SK-N-SH (cell line): ENCODE results near the gene LINC00305. TPM values are rescaled to one million over a fixed set of nuclear protein-coding genes. Genes with fewer than 3 reads are reported as not detected.

Experiments used
- CTCF ChIA-PET: fragments of 300-600, 350-600 bp; formaldehyde crosslinking; extraction: SDS; loops from one replicate; lab custom pipeline; 2021; lab: Yijun Ruan, JAX
- POLR2A ChIA-PET: fragments of 350-600 bp; sonication (Branson Sonifier 250); formaldehyde crosslinking; extraction: SDS; loops from one replicate; lab custom pipeline; 2020; ENCODE audit warnings: antibody characterized with exemption, inconsistent platforms; lab: Yijun Ruan, JAX
- DNase-seq: peaks from one replicate; pipeline ENCODE4 v3.0.0; 2012
- H2AFZ ChIP-seq: fragments of 200-600 bp; sonication (generic); 2 replicates; pipeline ENCODE4 v1.8.1; 2016; ENCODE audit warnings: antibody characterized with exemption, mild to moderate bottlenecking, low read depth
- H3F3A ChIP-seq: fragments of 200-600 bp; sonication (generic); replicated peaks from 2 replicates; pipeline ENCODE3; 2016; ENCODE audit warnings: antibody characterized with exemption, mild to moderate bottlenecking; ENCODE audit not compliant: insufficient read depth
- H3K27ac ChIP-seq, 2 experiments: fragments of 200-500 bp in 1 of 2; fragments of 200-600 bp in 1 of 2; sonication (Bioruptor generic) in 1 of 2; sonication (generic), shearing (Covaris generic) in 1 of 2; 2 replicates each; pipeline versions ENCODE4 v1.5.1 to v1.6.1; 2014 to 2016; ENCODE audit warnings: low read depth in 2 of 2, inconsistent platforms in 1 of 2, low read length in 1 of 2, mild to moderate bottlenecking in 1 of 2, mixed read lengths in 1 of 2
- H3K27me3 ChIP-seq: fragments of 200-600 bp; sonication (generic), shearing (Covaris generic); 2 replicates; pipeline ENCODE4 v1.6.1; 2016; ENCODE audit warnings: mixed run types; ENCODE audit not compliant: insufficient read depth
- H3K36me3 ChIP-seq, 2 experiments: fragments of 200-500 bp in 1 of 2; fragments of 200-600 bp in 1 of 2; sonication (Bioruptor generic) in 1 of 2; sonication (generic) in 1 of 2; replicated peaks in 1 of 2; 2 replicates each; pipeline versions ENCODE3 to v1.5.1; 2014 to 2016; ENCODE audit warnings: low read length in 1 of 2, mild to moderate bottlenecking in 1 of 2; ENCODE audit not compliant: insufficient read depth in 2 of 2, control insufficient read depth in 1 of 2
- H3K4me1 ChIP-seq, 2 experiments: fragments of 200-500 bp in 1 of 2; fragments of 200-600 bp in 1 of 2; sonication (Bioruptor generic) in 1 of 2; sonication (generic), shearing (Covaris generic) in 1 of 2; 2 replicates each; pipeline versions ENCODE4 v1.5.1 to v1.6.1; 2014 to 2016; ENCODE audit warnings: low read depth in 1 of 2, low read length in 1 of 2, mixed run types in 1 of 2; ENCODE audit not compliant: insufficient read depth in 2 of 2, control insufficient read depth in 1 of 2
- H3K4me2 ChIP-seq: fragments of 200-600 bp; sonication (generic), shearing (Covaris generic); 2 replicates; pipeline ENCODE4 v1.6.1; 2017; ENCODE audit warnings: mixed run types
- H3K4me3 ChIP-seq, 2 experiments: fragments of 200-500 bp in 1 of 2; fragments of 200-600 bp in 1 of 2; sonication (Bioruptor generic) in 1 of 2; sonication (generic), shearing (Covaris generic) in 1 of 2; 2 replicates each; pipeline versions ENCODE4 v1.5.1 to v1.8.1; 2014 to 2016; ENCODE audit warnings: low read depth in 2 of 2, inconsistent platforms in 1 of 2, low read length in 1 of 2, mild to moderate bottlenecking in 1 of 2, mixed read lengths in 1 of 2, moderate library complexity in 1 of 2
- H3K79me2 ChIP-seq: fragments of 200-600 bp; sonication (generic); 2 replicates; pipeline ENCODE4 v1.8.1; 2017; ENCODE audit warnings: mild to moderate bottlenecking; ENCODE audit not compliant: insufficient read depth
- H3K9ac ChIP-seq: fragments of 200-600 bp; sonication (generic); 2 replicates; pipeline ENCODE4 v1.6.1; 2017; ENCODE audit warnings: mixed run types
- H3K9me2 ChIP-seq: fragments of 200-600 bp; sonication (generic); 2 replicates; pipeline ENCODE4 v1.6.1; 2017; ENCODE audit warnings: mixed run types
- H3K9me3 ChIP-seq: fragments of 200-600 bp; sonication (generic); 2 replicates; pipeline ENCODE4 v1.6.1; 2017; ENCODE audit warnings: mixed run types, mild to moderate bottlenecking, moderate library complexity
- H4K20me1 ChIP-seq: fragments of 200-600 bp; sonication (generic); 2 replicates; pipeline ENCODE4 v1.6.1; 2017; ENCODE audit warnings: mild to moderate bottlenecking, mixed run types; ENCODE audit not compliant: insufficient read depth
- EP300 ChIP-seq, 2 experiments: IDR thresholded peaks; 2 replicates each; pipeline versions ENCODE4 v1.4.0 to v1.6.1; 2012; ENCODE audit warnings: borderline replicate concordance in 1 of 2, low read depth in 1 of 2, low read length in 1 of 2
- FOXJ3 ChIP-seq: sonication (generic); formaldehyde crosslinking; IDR thresholded peaks from 2 replicates; pipeline ENCODE4 v1.5.1; 2020; ENCODE audit warnings: mild to moderate bottlenecking, missing genetic modification reagents
- GATA2 ChIP-seq: sonication (generic); formaldehyde crosslinking; IDR thresholded peaks from 2 replicates; pipeline ENCODE4 v1.5.0; 2020; ENCODE audit warnings: mild to moderate bottlenecking, missing genetic modification reagents
- IRF3 ChIP-seq: fragments of 150-350 bp; IDR thresholded peaks from 2 replicates; pipeline ENCODE4 v1.6.1; 2016; ENCODE audit warnings: mild to moderate bottlenecking, low read depth, low read length
- MEF2A ChIP-seq: IDR thresholded peaks from 2 replicates; pipeline ENCODE4 v1.4.0; 2012; ENCODE audit warnings: low read depth, borderline replicate concordance
- RAD21 ChIP-seq: IDR thresholded peaks from 2 replicates; pipeline ENCODE4 v1.6.1; 2012; ENCODE audit warnings: mild to moderate bottlenecking, low read length
- RCOR1 ChIP-seq: fragments of 150-350 bp; IDR thresholded peaks from 2 replicates; pipeline ENCODE4 v1.6.1; 2017; ENCODE audit warnings: antibody characterized with exemption, low read length
- SIN3A ChIP-seq: IDR thresholded peaks from 2 replicates; pipeline ENCODE4 v1.6.1; 2012; ENCODE audit warnings: low read depth, mild to moderate bottlenecking, low read length, moderate library complexity, borderline replicate concordance
- SMC3 ChIP-seq: IDR thresholded peaks from 2 replicates; pipeline ENCODE4 v1.6.1; 2012; ENCODE audit warnings: low read depth, low read length, improper control_type of control experiment
- TCF12 ChIP-seq: IDR thresholded peaks from 2 replicates; pipeline ENCODE4 v1.4.0; 2012
- TEAD4 ChIP-seq: IDR thresholded peaks from 2 replicates; pipeline ENCODE4 v1.4.0; 2012; ENCODE audit warnings: mild to moderate bottlenecking, borderline replicate concordance; ENCODE audit not compliant: insufficient read depth
- ZBTB33 ChIP-seq: IDR thresholded peaks from 2 replicates; pipeline ENCODE4 v1.4.0; 2012; ENCODE audit warnings: low read depth, borderline replicate concordance
- WGBS: methylation state at CpG from one replicate; pipeline ENCODE4 v1.1.6; 2017; ENCODE audit warnings: low lambda C conversion rate; 5-methylcytosine and 5-hydroxymethylcytosine counted together
- polyA plus RNA-seq, 3 experiments: library from polyadenylated mRNA; depleted of rRNA; stranded (reverse); fragments of >200 nt; gene quantifications; 2 replicates each; pipeline ENCODE4 v1.2.3, GENCODE V29; 2012

The LINC00305 gene
- polyA plus RNA-seq, 1 of the 3 experiments (the other 2 are of a cell fraction) = not detected

- TF ChIP-seq SMC3 = no peak
- no peak for TF ChIP-seq TEAD4
- TF ChIP-seq SIN3A = no peak
Measured at GRCh38 chr18:64115881-64116280, 33.0 kb downstream of the LINC00305 start (continued).

- Histone ChIP-seq H3K9me3 (no peaks in the 10 kb centered on the region), H3K27ac (no peak overlapping the region), H4K20me1 (no peaks in the 10 kb centered on the region), H3K4me3 (no peak overlapping the region), H3K36me3 (no peaks in the 10 kb centered on the region), H3K79me2 (no peaks in the 10 kb centered on the region), H3K9me2 (no peaks in the 10 kb centered on the region), H3K4me1 (no peaks in the 10 kb centered on the region; a peak in 1 of 4 replicates), H3K9ac (no peak overlapping the region), H3K27me3 (no peaks in the 10 kb centered on the region), H3K4me2 (no peak overlapping the region), H3F3A (no peaks in the 10 kb centered on the region), H2AFZ (no peak overlapping the region)
- WGBS = 9% methylated on average over 9 of the region's 9 CpGs
- no peak for TF ChIP-seq RAD21
- 0 out of 2 replicates have a peak, but pooled peaks have one; percentile 35 for TF ChIP-seq FOXJ3 (CRISPR knock-in tag)
- TF ChIP-seq TEAD4 = no peak
- TF ChIP-seq EP300 (IDR thresholded peaks at IDR 0.05; ENCODE audit: borderline replicate concordance in 1 of 2, low read depth in 1 of 2, low read length in 1 of 2) = no peak
- no peak for TF ChIP-seq TCF12
- TF ChIP-seq MEF2A = no peak
- TF ChIP-seq RCOR1 = no peak
- no peak for TF ChIP-seq ZBTB33
- no peak for TF ChIP-seq IRF3
- TF ChIP-seq GATA2 = peak; percentile 77
- CTCF ChIA-PET = interaction anchor here (0.6 to 1.3 kb wide), 3 partner anchors 8 to 980 kb away, joined by 3 to 8 read pairs (median 4); no protein-coding TSS in a partner anchor
- DNase-seq = no peak
- POLR2A ChIA-PET = interaction anchor here (0.7 kb wide), 1 partner anchor 949 kb away, joined by 4 read pairs; no protein-coding TSS in a partner anchor
Measured at GRCh38 chr18:64111950-64112349, 36.9 kb downstream of the LINC00305 start.
